NOMO-1 (cell line): ENCODE data around the gene PRKN.

Experiments used
- DNase-seq, 2 experiments: peaks; one replicate each; lab custom pipeline; 2025; ENCODE audit not compliant: unreplicated experiment in 2 of 2; lab: John Stamatoyannopoulos, UW

PRKN gene

GRCh38 chr6:162026031-162026430 is 701.5 kb downstream of the PRKN start:
- DNase-seq: no peak

GRCh38 chr6:162019349-162019748 is 708.2 kb downstream of the PRKN start:
- DNase-seq: no peak

GRCh38 chr6:162017536-162017935 is 710.0 kb downstream of the PRKN start:
- no peak for DNase-seq

- no peak for DNase-seq
Observed at GRCh38 chr6:162014069-162014811, 713.3 kb downstream of the PRKN start.

- no peak for DNase-seq
Observed at GRCh38 chr6:162005372-162005771, 722.2 kb downstream of the PRKN start.

GRCh38 chr6:161996783-161997182 is 730.8 kb downstream of the PRKN start:
- no peak for DNase-seq

- no peak for DNase-seq
Observed at GRCh38 chr6:161985876-161986423, 741.6 kb downstream of the PRKN start.

GRCh38 chr6:161984713-161985112 is 742.9 kb downstream of the PRKN start:
- no peak for DNase-seq

- no peak for DNase-seq
Observed at GRCh38 chr6:161976553-161976952, 751.0 kb downstream of the PRKN start.

GRCh38 chr6:161973064-161973463 is 754.5 kb downstream of the PRKN start:
- no peak for DNase-seq

GRCh38 chr6:161971043-161971442 is 756.5 kb downstream of the PRKN start:
- no peak for DNase-seq

- no peak for DNase-seq
Observed at GRCh38 chr6:161963634-161964234, 763.8 kb downstream of the PRKN start.

- no peak for DNase-seq
Observed at GRCh38 chr6:161963181-161963580, 764.4 kb downstream of the PRKN start.

GRCh38 chr6:161961796-161962195 is 765.8 kb downstream of the PRKN start:
- DNase-seq: no peak

GRCh38 chr6:161961046-161961445 is 766.5 kb downstream of the PRKN start:
- no peak for DNase-seq

GRCh38 chr6:161959072-161959471 is 768.5 kb downstream of the PRKN start:
- no peak for DNase-seq

GRCh38 chr6:161956082-161956481 is 771.5 kb downstream of the PRKN start:
- DNase-seq: no peak

GRCh38 chr6:161954699-161955276 is 772.8 kb downstream of the PRKN start:
- no peak for DNase-seq

- no peak for DNase-seq
Observed at GRCh38 chr6:161954077-161954476, 773.5 kb downstream of the PRKN start.

GRCh38 chr6:161951126-161951525 is 776.4 kb downstream of the PRKN start:
- DNase-seq: no peak

GRCh38 chr6:161949531-161949930 is 778.0 kb downstream of the PRKN start:
- DNase-seq: no peak

- DNase-seq: no peak
Observed at GRCh38 chr6:161948462-161948861, 779.1 kb downstream of the PRKN start.
